ENCODE data around the gene CCL22.

Gene CCL22

GRCh38 chr16:57358527-57359095 is at the start of gene CCL22:
TSS of gene CCL22 (plus strand) at chr16:57358783. CDS start at chr16:57358817, 34 bp downstream.
- Histone ChIP-seq H3K4me1 (ENCODE audit: control insufficient read depth in 5 of 5, insufficient read depth in 5 of 5, low read length in 5 of 5) (peaks cover 0 to 8% (median 0%) of the 10 kb centered on the region in 5 donors), H3K27ac (ENCODE audit: low read depth, low read length) (no peak within 1 kb of the TSS), H3K36me3 (ENCODE audit: control insufficient read depth in 5 of 5, insufficient read depth in 5 of 5, low read length in 5 of 5) (no peaks in the 10 kb centered on the region), H3K9me3 (ENCODE audit: control insufficient read depth in 5 of 5, low read length in 5 of 5) (no peaks in the 10 kb centered on the region), H3K4me3 (ENCODE audit: low read depth in 1 of 5, low read length in 5 of 5) (no peak within 1 kb of the TSS), H3K9ac (ENCODE audit: low read length in 5 of 5) (no peak within 1 kb of the TSS), H3K27me3 (ENCODE audit: control insufficient read depth in 5 of 5, insufficient read depth in 4 of 5, low read length in 5 of 5) (peaks cover 0 to 2% (median 0%) of the 10 kb centered on the region in 5 donors)

GRCh38 chr16:57310801-57311200 is 47.8 kb upstream of the CCL22 start:
- Histone ChIP-seq H3K4me1 (ENCODE audit: control insufficient read depth in 5 of 5, insufficient read depth in 5 of 5, low read length in 5 of 5) (peaks cover 0 to 25% (median 0%) of the 10 kb centered on the region in 5 donors), H3K9me3 (ENCODE audit: control insufficient read depth in 5 of 5, low read length in 5 of 5) (no peaks in the 10 kb centered on the region), H3K27ac (ENCODE audit: low read depth, low read length) (no peak overlapping the region), H3K4me3 (ENCODE audit: low read depth in 1 of 5, low read length in 5 of 5) (no peak overlapping the region), H3K27me3 (ENCODE audit: control insufficient read depth in 5 of 5, insufficient read depth in 4 of 5, low read length in 5 of 5) (peaks cover 0 to 3% (median 0%) of the 10 kb centered on the region in 5 donors), H3K36me3 (ENCODE audit: control insufficient read depth in 5 of 5, insufficient read depth in 5 of 5, low read length in 5 of 5) (no peaks in the 10 kb centered on the region), H3K9ac (ENCODE audit: low read length in 5 of 5) (no peak overlapping the region)

GRCh38 chr16:57313509-57313908 is 45.1 kb upstream of the CCL22 start:
- no peaks in the 10 kb centered on the region for H3K36me3 ChIP-seq (ENCODE audit: control insufficient read depth in 5 of 5, insufficient read depth in 5 of 5, low read length in 5 of 5)
- H3K27me3 ChIP-seq (ENCODE audit: control insufficient read depth in 5 of 5, insufficient read depth in 4 of 5, low read length in 5 of 5) = peaks cover 0 to 5% (median 0%) of the 10 kb centered on the region in 5 donors
- peaks cover 0 to 37% (median 13%) of the 10 kb centered on the region in 5 donors for H3K4me1 ChIP-seq (ENCODE audit: control insufficient read depth in 5 of 5, insufficient read depth in 5 of 5, low read length in 5 of 5)
- no peak overlapping the region for H3K27ac ChIP-seq (ENCODE audit: low read depth, low read length)
- no peaks in the 10 kb centered on the region for H3K9me3 ChIP-seq (ENCODE audit: control insufficient read depth in 5 of 5, low read length in 5 of 5)
- H3K4me3 ChIP-seq (ENCODE audit: low read depth in 1 of 5, low read length in 5 of 5) = no peak overlapping the region
- H3K9ac ChIP-seq (ENCODE audit: low read length in 5 of 5) = no peak overlapping the region

GRCh38 chr16:57314161-57314785 is 44.3 kb upstream of the CCL22 start:
- H3K9me3 ChIP-seq (ENCODE audit: control insufficient read depth in 5 of 5, low read length in 5 of 5) = no peaks in the 10 kb centered on the region
- peaks cover 0 to 5% (median 0%) of the 10 kb centered on the region in 5 donors for H3K27me3 ChIP-seq (ENCODE audit: control insufficient read depth in 5 of 5, insufficient read depth in 4 of 5, low read length in 5 of 5)
- no peaks in the 10 kb centered on the region for H3K36me3 ChIP-seq (ENCODE audit: control insufficient read depth in 5 of 5, insufficient read depth in 5 of 5, low read length in 5 of 5)
- no peak overlapping the region for H3K4me3 ChIP-seq (ENCODE audit: low read depth in 1 of 5, low read length in 5 of 5)
- no peak overlapping the region for H3K9ac ChIP-seq (ENCODE audit: low read length in 5 of 5)
- H3K27ac ChIP-seq (ENCODE audit: low read depth, low read length) = peak overlapping the region; percentile 71
- peaks cover 0 to 37% (median 13%) of the 10 kb centered on the region in 5 donors for H3K4me1 ChIP-seq (ENCODE audit: control insufficient read depth in 5 of 5, insufficient read depth in 5 of 5, low read length in 5 of 5)

- H3K9ac ChIP-seq (ENCODE audit: low read length in 5 of 5) = peak overlapping the region in 2 of 5 donors; percentile 9 to 15
- H3K27ac ChIP-seq (ENCODE audit: low read depth, low read length) = peak overlapping the region; percentile 71
- peaks cover 0 to 5% (median 0%) of the 10 kb centered on the region in 5 donors for H3K27me3 ChIP-seq (ENCODE audit: control insufficient read depth in 5 of 5, insufficient read depth in 4 of 5, low read length in 5 of 5)
- no peaks in the 10 kb centered on the region for H3K9me3 ChIP-seq (ENCODE audit: control insufficient read depth in 5 of 5, low read length in 5 of 5)
- H3K36me3 ChIP-seq (ENCODE audit: control insufficient read depth in 5 of 5, insufficient read depth in 5 of 5, low read length in 5 of 5) = no peaks in the 10 kb centered on the region
- H3K4me1 ChIP-seq (ENCODE audit: control insufficient read depth in 5 of 5, insufficient read depth in 5 of 5, low read length in 5 of 5) = peaks cover 0 to 37% (median 13%) of the 10 kb centered on the region in 5 donors
- H3K4me3 ChIP-seq (ENCODE audit: low read depth in 1 of 5, low read length in 5 of 5) = no peak overlapping the region
Observed at GRCh38 chr16:57315416-57315815, 43.2 kb upstream of the CCL22 start.

- Histone ChIP-seq H3K27ac (ENCODE audit: low read depth, low read length) (peak overlapping the region; percentile 71), H3K9ac (ENCODE audit: low read length in 5 of 5) (peak overlapping the region in 1 of 5 donors; percentile 21), H3K27me3 (ENCODE audit: control insufficient read depth in 5 of 5, insufficient read depth in 4 of 5, low read length in 5 of 5) (peaks cover 0 to 5% (median 0%) of the 10 kb centered on the region in 5 donors)
Observed at GRCh38 chr16:57316390-57317017, 42.1 kb upstream of the CCL22 start.

GRCh38 chr16:57318240-57318970 is 40.2 kb upstream of the CCL22 start:
- Histone ChIP-seq H3K4me1 (ENCODE audit: control insufficient read depth in 5 of 5, insufficient read depth in 5 of 5, low read length in 5 of 5) (peaks cover 0 to 31% (median 13%) of the 10 kb centered on the region in 5 donors), H3K27me3 (ENCODE audit: control insufficient read depth in 5 of 5, insufficient read depth in 4 of 5, low read length in 5 of 5) (peaks cover 0 to 5% (median 0%) of the 10 kb centered on the region in 5 donors), H3K36me3 (ENCODE audit: control insufficient read depth in 5 of 5, insufficient read depth in 5 of 5, low read length in 5 of 5) (no peaks in the 10 kb centered on the region), H3K9ac (ENCODE audit: low read length in 5 of 5) (no peak overlapping the region), H3K4me3 (ENCODE audit: low read depth in 1 of 5, low read length in 5 of 5) (no peak overlapping the region), H3K9me3 (ENCODE audit: control insufficient read depth in 5 of 5, low read length in 5 of 5) (no peaks in the 10 kb centered on the region), H3K27ac (ENCODE audit: low read depth, low read length) (no peak overlapping the region)

More at GRCh38 chr16:57316390-57317017, 42.1 kb upstream of the CCL22 start:
- H3K9me3 ChIP-seq (ENCODE audit: control insufficient read depth in 5 of 5, low read length in 5 of 5) = no peaks in the 10 kb centered on the region
- H3K36me3 ChIP-seq (ENCODE audit: control insufficient read depth in 5 of 5, insufficient read depth in 5 of 5, low read length in 5 of 5) = no peaks in the 10 kb centered on the region
- no peak overlapping the region for H3K4me3 ChIP-seq (ENCODE audit: low read depth in 1 of 5, low read length in 5 of 5)
- peaks cover 0 to 31% (median 13%) of the 10 kb centered on the region in 5 donors for H3K4me1 ChIP-seq (ENCODE audit: control insufficient read depth in 5 of 5, insufficient read depth in 5 of 5, low read length in 5 of 5)

GRCh38 chr16:57319646-57320045 is 38.9 kb upstream of the CCL22 start:
- peaks cover 0 to 26% (median 13%) of the 10 kb centered on the region in 5 donors for H3K4me1 ChIP-seq (ENCODE audit: control insufficient read depth in 5 of 5, insufficient read depth in 5 of 5, low read length in 5 of 5)
- no peak overlapping the region for H3K4me3 ChIP-seq (ENCODE audit: low read depth in 1 of 5, low read length in 5 of 5)
- H3K9me3 ChIP-seq (ENCODE audit: control insufficient read depth in 5 of 5, low read length in 5 of 5) = no peaks in the 10 kb centered on the region
- H3K27me3 ChIP-seq (ENCODE audit: control insufficient read depth in 5 of 5, insufficient read depth in 4 of 5, low read length in 5 of 5) = peaks cover 0 to 5% (median 0%) of the 10 kb centered on the region in 5 donors
- no peak overlapping the region for H3K9ac ChIP-seq (ENCODE audit: low read length in 5 of 5)
- no peak overlapping the region for H3K27ac ChIP-seq (ENCODE audit: low read depth, low read length)
- no peaks in the 10 kb centered on the region for H3K36me3 ChIP-seq (ENCODE audit: control insufficient read depth in 5 of 5, insufficient read depth in 5 of 5, low read length in 5 of 5)

- H3K36me3 ChIP-seq (ENCODE audit: control insufficient read depth in 5 of 5, insufficient read depth in 5 of 5, low read length in 5 of 5) = no peaks in the 10 kb centered on the region
- no peaks in the 10 kb centered on the region for H3K27me3 ChIP-seq (ENCODE audit: control insufficient read depth in 5 of 5, insufficient read depth in 4 of 5, low read length in 5 of 5)
- H3K4me3 ChIP-seq (ENCODE audit: low read depth in 1 of 5, low read length in 5 of 5) = no peak overlapping the region
- no peaks in the 10 kb centered on the region for H3K4me1 ChIP-seq (ENCODE audit: control insufficient read depth in 5 of 5, insufficient read depth in 5 of 5, low read length in 5 of 5)
- H3K9ac ChIP-seq (ENCODE audit: low read length in 5 of 5) = no peak overlapping the region
- H3K27ac ChIP-seq (ENCODE audit: low read depth, low read length) = no peak overlapping the region
- peaks cover 0 to 12% (median 4%) of the 10 kb centered on the region in 5 donors for H3K9me3 ChIP-seq (ENCODE audit: control insufficient read depth in 5 of 5, low read length in 5 of 5)
Observed at GRCh38 chr16:57324749-57325148, 33.8 kb upstream of the CCL22 start.

Data from subcutaneous abdominal adipose tissue (tissue), 5 donors.